ENCODE data around the gene RASA3.

- TF ChIP-seq CTCF (IDR thresholded peaks at IDR 0.05 in 2 of 3, conservative IDR thresholded peaks at IDR 0.05 in 1 of 3; ENCODE audit: borderline replicate concordance in 1 of 3, insufficient read depth in 1 of 3, low read depth in 2 of 3, low read length in 2 of 3) (no peak), ZFX (IDR thresholded peaks at IDR 0.05) (no peak), MAX (IDR thresholded peaks at IDR 0.05) (no peak), EZH2 (IDR thresholded peaks at IDR 0.05) (no peak), EZH2phosphoT487 (IDR thresholded peaks at IDR 0.05; ENCODE audit: borderline replicate concordance) (no peak), RAD21 (IDR thresholded peaks at IDR 0.05; ENCODE audit: low read depth) (no peak), SIN3A (IDR thresholded peaks at IDR 0.05; ENCODE audit: low read depth) (no peak), ATF3 (IDR thresholded peaks at IDR 0.05) (no peak), POLR2A (IDR thresholded peaks at IDR 0.05; ENCODE audit: borderline replicate concordance, extremely low read depth, insufficient read depth, insufficient read length) (no peak), YY1 (IDR thresholded peaks at IDR 0.05; ENCODE audit: extremely low read depth, insufficient replicate concordance, low read depth, low read length) (no peak), CEBPB (IDR thresholded peaks at IDR 0.05; ENCODE audit: low read depth) (no peak), FOSL1 (IDR thresholded peaks at IDR 0.05; ENCODE audit: low read depth) (no peak)
- TF ChIP-seq, protein P1, sequence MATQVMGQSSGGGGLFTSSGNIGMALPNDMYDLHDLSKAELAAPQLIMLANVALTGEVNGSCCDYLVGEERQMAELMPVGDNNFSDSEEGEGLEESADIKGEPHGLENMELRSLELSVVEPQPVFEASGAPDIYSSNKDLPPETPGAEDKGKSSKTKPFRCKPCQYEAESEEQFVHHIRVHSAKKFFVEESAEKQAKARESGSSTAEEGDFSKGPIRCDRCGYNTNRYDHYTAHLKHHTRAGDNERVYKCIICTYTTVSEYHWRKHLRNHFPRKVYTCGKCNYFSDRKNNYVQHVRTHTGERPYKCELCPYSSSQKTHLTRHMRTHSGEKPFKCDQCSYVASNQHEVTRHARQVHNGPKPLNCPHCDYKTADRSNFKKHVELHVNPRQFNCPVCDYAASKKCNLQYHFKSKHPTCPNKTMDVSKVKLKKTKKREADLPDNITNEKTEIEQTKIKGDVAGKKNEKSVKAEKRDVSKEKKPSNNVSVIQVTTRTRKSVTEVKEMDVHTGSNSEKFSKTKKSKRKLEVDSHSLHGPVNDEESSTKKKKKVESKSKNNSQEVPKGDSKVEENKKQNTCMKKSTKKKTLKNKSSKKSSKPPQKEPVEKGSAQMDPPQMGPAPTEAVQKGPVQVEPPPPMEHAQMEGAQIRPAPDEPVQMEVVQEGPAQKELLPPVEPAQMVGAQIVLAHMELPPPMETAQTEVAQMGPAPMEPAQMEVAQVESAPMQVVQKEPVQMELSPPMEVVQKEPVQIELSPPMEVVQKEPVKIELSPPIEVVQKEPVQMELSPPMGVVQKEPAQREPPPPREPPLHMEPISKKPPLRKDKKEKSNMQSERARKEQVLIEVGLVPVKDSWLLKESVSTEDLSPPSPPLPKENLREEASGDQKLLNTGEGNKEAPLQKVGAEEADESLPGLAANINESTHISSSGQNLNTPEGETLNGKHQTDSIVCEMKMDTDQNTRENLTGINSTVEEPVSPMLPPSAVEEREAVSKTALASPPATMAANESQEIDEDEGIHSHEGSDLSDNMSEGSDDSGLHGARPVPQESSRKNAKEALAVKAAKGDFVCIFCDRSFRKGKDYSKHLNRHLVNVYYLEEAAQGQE (IDR thresholded peaks at IDR 0.05; ENCODE audit: low read depth), result no peak
Measured at GRCh38 chr13:114033541-114034315, 98.7 kb downstream of the RASA3 start.

All from HCT116 (cell line).